Measurements from ENCODE around the gene PIEZO1. TPM values are rescaled to one million over a fixed set of nuclear protein-coding genes. Genes with fewer than 3 reads are reported as not detected.

PIEZO1 gene
- polyA plus RNA-seq, 2 of the 4 experiments (the other 2 are of a cell fraction): 26.1 to 84.7 TPM

DNA sequence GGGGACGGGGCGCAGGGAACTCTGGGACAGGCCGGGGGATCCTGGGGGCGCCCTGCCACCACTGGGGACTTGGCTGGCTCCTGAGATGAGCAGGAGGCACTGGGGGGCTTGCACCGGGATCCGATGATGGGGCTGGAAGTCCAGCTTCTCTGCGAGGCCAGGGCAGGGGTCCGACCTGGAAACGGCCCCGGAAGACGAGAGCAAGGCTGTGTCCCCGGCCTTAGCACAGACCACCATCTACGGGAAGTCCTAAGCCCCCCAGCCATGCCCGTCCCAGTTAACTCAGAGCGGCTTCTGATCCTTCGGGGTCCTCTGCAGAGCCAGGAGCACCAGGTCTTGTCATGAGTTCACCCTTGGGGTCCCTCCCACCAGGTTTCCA lies 19.1 kb upstream of the PIEZO1 start:
- CTCF ChIA-PET: interaction anchor here (1.5 kb wide), 1 partner anchor 11 kb away, joined by 5 read pairs; no protein-coding TSS in a partner anchor
- 14% methylated on average over 6 of the region's 16 CpGs for WGBS (ENCODE audit: missing lambda C conversion rate)

DNA sequence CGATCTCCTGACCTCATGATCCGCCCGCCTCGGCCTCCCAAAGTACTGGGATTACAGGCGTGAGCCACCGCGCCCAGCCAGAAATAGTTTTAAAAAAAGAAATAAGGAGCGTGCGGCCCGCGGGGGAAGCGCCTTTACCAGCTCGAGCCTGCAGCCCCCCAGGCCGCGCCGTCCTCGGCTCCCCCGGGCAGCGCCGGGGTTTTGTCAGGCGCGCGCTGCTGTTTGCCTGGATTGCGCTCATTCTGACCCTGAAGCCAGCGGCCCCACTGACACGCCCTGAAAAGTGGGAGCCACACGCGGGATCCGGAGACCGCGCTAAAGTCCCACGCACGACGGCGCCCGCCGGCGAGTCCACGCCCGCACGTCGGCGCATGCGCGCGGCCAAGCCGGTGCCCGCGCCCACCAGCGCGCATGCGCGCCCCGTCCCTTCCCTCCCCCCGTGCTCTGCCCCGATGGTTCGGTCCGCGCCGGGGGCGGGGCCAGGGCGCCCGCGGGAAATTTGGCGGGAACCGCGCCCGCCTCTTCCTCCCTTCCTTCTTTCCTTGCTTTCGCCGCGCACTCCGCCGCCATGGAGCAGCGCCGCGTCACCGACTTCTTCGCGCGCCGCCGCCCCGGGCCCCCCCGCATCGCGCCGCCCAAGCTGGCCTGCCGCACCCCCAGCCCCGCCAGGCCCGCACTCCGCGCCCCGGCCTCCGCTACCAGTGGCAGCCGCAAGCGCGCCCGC lies 18.4 kb upstream of the PIEZO1 start, which contains the start of gene CDT1:
Gene CDT1, plus strand, starts transcription at position 526 of the 724 bp plus-strand sequence. Its CDS starts 43 bp downstream, at position 569.
- Histone ChIP-seq H3K4me3 (peak within 1 kb of the TSS; percentile 73), H3K27ac (peak within 1 kb of the TSS; percentile 88 to 94), H3K4me1 (peaks cover 14% of the 10 kb centered on the region), H3K4me2 (peak within 1 kb of the TSS; percentile 100), H3K9me3 (no peaks in the 10 kb centered on the region)
- 1% methylated on average over 25 of the region's 98 CpGs for WGBS (ENCODE audit: missing lambda C conversion rate)
- no peak for FAIRE-seq
- peak; percentile 4 to 37; a peak in 4 of 6 replicates for ATAC-seq
- DNase-seq (ENCODE audit: low read depth in 1 of 2, low spot score in 1 of 2): peak; percentile 81 to 96
- POLR2A ChIA-PET: interaction anchor here (0.6 to 1.5 kb wide), 3 partner anchors 8 to 251 kb away, joined by 3 to 11 read pairs (median 6); partner anchors contain the start of gene APRT
- CTCF ChIA-PET: interaction anchor here (1.1 to 1.5 kb wide), 2 partner anchors 12 to 21 kb away, joined by 3 to 5 read pairs; no protein-coding TSS in a partner anchor
- TF ChIP-seq TFCP2L1 (CRISPR knock-in tag; IDR thresholded peaks at IDR 0.05) (no peak), CBX2 (IDR thresholded peaks at IDR 0.05; ENCODE audit: borderline replicate concordance, low read depth) (no peak), SMC3 (IDR thresholded peaks at IDR 0.05) (no peak), RFX5 (IDR thresholded peaks at IDR 0.05) (no peak), ZSCAN20 (CRISPR knock-in tag; IDR thresholded peaks at IDR 0.05) (no peak), POLR2A (IDR thresholded peaks at IDR 0.05; ENCODE audit: low read length) (peak; percentile 69), ZFP36 (IDR thresholded peaks at IDR 0.05; ENCODE audit: borderline replicate concordance, partially characterized antibody) (no peak), MYC (IDR thresholded peaks at IDR 0.05; ENCODE audit: borderline replicate concordance, low read length) (no peak), MAZ (IDR thresholded peaks at IDR 0.05; ENCODE audit: borderline replicate concordance, low read depth, low read length) (no peak), PHF8 (IDR thresholded peaks at IDR 0.05; ENCODE audit: borderline replicate concordance, low read depth) (peak; percentile 51; the same call in 1 of the 2 replicates), JUN (IDR thresholded peaks at IDR 0.05) (peak; percentile 46 to 80; a peak in 4 of 5 replicates), HEYL (CRISPR knock-in tag; IDR thresholded peaks at IDR 0.05) (no peak), HOXB13 (CRISPR knock-in tag; IDR thresholded peaks at IDR 0.05; ENCODE audit: low read depth) (no peak), FOXS1 (CRISPR knock-in tag; IDR thresholded peaks at IDR 0.05) (no peak), RARB (CRISPR knock-in tag; IDR thresholded peaks at IDR 0.05) (no peak), CHD4 (IDR thresholded peaks at IDR 0.05; ENCODE audit: borderline replicate concordance) (peak; percentile 47; the same call in 1 of the 2 replicates), KDM5A (IDR thresholded peaks at IDR 0.05) (no peak)
- TF ChIP-seq, protein P1, sequence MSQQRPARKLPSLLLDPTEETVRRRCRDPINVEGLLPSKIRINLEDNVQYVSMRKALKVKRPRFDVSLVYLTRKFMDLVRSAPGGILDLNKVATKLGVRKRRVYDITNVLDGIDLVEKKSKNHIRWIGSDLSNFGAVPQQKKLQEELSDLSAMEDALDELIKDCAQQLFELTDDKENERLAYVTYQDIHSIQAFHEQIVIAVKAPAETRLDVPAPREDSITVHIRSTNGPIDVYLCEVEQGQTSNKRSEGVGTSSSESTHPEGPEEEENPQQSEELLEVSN (IDR thresholded peaks at IDR 0.05; ENCODE audit: borderline replicate concordance, low read depth): peak; percentile 93
- TF ChIP-seq, protein P2, sequence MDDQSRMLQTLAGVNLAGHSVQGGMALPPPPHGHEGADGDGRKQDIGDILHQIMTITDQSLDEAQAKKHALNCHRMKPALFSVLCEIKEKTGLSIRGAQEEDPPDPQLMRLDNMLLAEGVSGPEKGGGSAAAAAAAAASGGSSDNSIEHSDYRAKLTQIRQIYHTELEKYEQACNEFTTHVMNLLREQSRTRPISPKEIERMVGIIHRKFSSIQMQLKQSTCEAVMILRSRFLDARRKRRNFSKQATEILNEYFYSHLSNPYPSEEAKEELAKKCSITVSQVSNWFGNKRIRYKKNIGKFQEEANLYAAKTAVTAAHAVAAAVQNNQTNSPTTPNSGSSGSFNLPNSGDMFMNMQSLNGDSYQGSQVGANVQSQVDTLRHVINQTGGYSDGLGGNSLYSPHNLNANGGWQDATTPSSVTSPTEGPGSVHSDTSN (IDR thresholded peaks at IDR 0.05): 0 out of 2 replicates have a peak, but pooled peaks have one; percentile 21
- TF ChIP-seq, protein P3, sequence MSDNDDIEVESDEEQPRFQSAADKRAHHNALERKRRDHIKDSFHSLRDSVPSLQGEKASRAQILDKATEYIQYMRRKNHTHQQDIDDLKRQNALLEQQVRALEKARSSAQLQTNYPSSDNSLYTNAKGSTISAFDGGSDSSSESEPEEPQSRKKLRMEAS (IDR thresholded peaks at IDR 0.05): peak; percentile 84
- TF ChIP-seq, protein P4, sequence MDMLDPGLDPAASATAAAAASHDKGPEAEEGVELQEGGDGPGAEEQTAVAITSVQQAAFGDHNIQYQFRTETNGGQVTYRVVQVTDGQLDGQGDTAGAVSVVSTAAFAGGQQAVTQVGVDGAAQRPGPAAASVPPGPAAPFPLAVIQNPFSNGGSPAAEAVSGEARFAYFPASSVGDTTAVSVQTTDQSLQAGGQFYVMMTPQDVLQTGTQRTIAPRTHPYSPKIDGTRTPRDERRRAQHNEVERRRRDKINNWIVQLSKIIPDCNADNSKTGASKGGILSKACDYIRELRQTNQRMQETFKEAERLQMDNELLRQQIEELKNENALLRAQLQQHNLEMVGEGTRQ (IDR thresholded peaks at IDR 0.05): no peak

More for the DNA sequence above, 19.1 kb upstream of the PIEZO1 start:
- peak overlapping the region; percentile 73 for H3K4me3 ChIP-seq
- DNase-seq (ENCODE audit: low read depth in 1 of 2, low spot score in 1 of 2) (no peak), ATAC-seq (no peak), FAIRE-seq (no peak)
- H3K27ac ChIP-seq: peak overlapping the region; percentile 88 to 94
- H3K4me1 ChIP-seq: peaks cover 14% of the 10 kb centered on the region
- POLR2A ChIA-PET: interaction anchor here (0.6 kb wide), 1 partner anchor 32 kb away, joined by 6 read pairs; no protein-coding TSS in a partner anchor
- H3K9me3 ChIP-seq: no peaks in the 10 kb centered on the region
- peak overlapping the region; percentile 100 for H3K4me2 ChIP-seq
- TF ChIP-seq ZC3H11A (IDR thresholded peaks at IDR 0.05) (no peak), FOSB (CRISPR knock-in tag; IDR thresholded peaks at IDR 0.05) (no peak), CBX8 (IDR thresholded peaks at IDR 0.05) (no peak), HOXA7 (CRISPR knock-in tag; IDR thresholded peaks at IDR 0.05) (no peak), EP300 (IDR thresholded peaks at IDR 0.05) (no peak), RFX5 (IDR thresholded peaks at IDR 0.05) (no peak)
- TF ChIP-seq, protein P5, sequence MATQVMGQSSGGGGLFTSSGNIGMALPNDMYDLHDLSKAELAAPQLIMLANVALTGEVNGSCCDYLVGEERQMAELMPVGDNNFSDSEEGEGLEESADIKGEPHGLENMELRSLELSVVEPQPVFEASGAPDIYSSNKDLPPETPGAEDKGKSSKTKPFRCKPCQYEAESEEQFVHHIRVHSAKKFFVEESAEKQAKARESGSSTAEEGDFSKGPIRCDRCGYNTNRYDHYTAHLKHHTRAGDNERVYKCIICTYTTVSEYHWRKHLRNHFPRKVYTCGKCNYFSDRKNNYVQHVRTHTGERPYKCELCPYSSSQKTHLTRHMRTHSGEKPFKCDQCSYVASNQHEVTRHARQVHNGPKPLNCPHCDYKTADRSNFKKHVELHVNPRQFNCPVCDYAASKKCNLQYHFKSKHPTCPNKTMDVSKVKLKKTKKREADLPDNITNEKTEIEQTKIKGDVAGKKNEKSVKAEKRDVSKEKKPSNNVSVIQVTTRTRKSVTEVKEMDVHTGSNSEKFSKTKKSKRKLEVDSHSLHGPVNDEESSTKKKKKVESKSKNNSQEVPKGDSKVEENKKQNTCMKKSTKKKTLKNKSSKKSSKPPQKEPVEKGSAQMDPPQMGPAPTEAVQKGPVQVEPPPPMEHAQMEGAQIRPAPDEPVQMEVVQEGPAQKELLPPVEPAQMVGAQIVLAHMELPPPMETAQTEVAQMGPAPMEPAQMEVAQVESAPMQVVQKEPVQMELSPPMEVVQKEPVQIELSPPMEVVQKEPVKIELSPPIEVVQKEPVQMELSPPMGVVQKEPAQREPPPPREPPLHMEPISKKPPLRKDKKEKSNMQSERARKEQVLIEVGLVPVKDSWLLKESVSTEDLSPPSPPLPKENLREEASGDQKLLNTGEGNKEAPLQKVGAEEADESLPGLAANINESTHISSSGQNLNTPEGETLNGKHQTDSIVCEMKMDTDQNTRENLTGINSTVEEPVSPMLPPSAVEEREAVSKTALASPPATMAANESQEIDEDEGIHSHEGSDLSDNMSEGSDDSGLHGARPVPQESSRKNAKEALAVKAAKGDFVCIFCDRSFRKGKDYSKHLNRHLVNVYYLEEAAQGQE (IDR thresholded peaks at IDR 0.05): no peak
- TF ChIP-seq, protein P6, sequence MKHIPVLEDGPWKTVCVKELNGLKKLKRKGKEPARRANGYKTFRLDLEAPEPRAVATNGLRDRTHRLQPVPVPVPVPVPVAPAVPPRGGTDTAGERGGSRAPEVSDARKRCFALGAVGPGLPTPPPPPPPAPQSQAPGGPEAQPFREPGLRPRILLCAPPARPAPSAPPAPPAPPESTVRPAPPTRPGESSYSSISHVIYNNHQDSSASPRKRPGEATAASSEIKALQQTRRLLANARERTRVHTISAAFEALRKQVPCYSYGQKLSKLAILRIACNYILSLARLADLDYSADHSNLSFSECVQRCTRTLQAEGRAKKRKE (CRISPR knock-in tag; IDR thresholded peaks at IDR 0.05; ENCODE audit: low read depth): no peak
- TF ChIP-seq, protein P4 (IDR thresholded peaks at IDR 0.05): no peak
